MCF 10A (cell line): ENCODE results near the gene SLC35F4. TPM values are rescaled to one million over a fixed set of nuclear protein-coding genes. Genes with fewer than 3 reads are reported as not detected.

Experiments used
- BruUV-seq: library from RNA; stranded (reverse); fragments of 400-500 nt; replicated peaks from 2 replicates; lab custom pipeline; 2021; lab: Mats Ljungman, UMichigan
- CTCF ChIA-PET: fragments of 300-600 bp; sonication (Branson Sonifier 250); formaldehyde crosslinking; extraction: SDS; loops from one replicate; lab custom pipeline; 2021; ENCODE audit warnings: antibody characterized with exemption, inconsistent platforms; lab: Yijun Ruan, JAX
- POLR2A ChIA-PET: fragments of 300-600, 350-650 bp; sonication (Branson Sonifier 250); formaldehyde crosslinking; extraction: SDS; loops from one replicate; lab custom pipeline; 2020; ENCODE audit warnings: antibody characterized with exemption, inconsistent platforms; lab: Yijun Ruan, JAX
- DNase-seq: peaks from one replicate; pipeline ENCODE4 v3.0.0-alpha.2; 2018; ENCODE audit not compliant: unreplicated experiment
- H3K27ac Mint-ChIP-seq: one replicate; pipeline ENCODE4 v1.8.0; 2022; ENCODE audit warnings: mild to moderate bottlenecking, low read depth, mixed read lengths; ENCODE audit not compliant: unreplicated experiment
- H3K27me3 Mint-ChIP-seq: one replicate; pipeline ENCODE4 v1.8.0; 2022; ENCODE audit warnings: mixed read lengths; ENCODE audit not compliant: insufficient read depth, unreplicated experiment
- H3K36me3 Mint-ChIP-seq: one replicate; pipeline ENCODE4 v1.8.0; 2022; ENCODE audit warnings: mild to moderate bottlenecking, moderate library complexity, mixed read lengths; ENCODE audit not compliant: insufficient read depth, unreplicated experiment
- H3K4me1 Mint-ChIP-seq: one replicate; pipeline ENCODE4 v1.8.0; 2022; ENCODE audit warnings: mixed read lengths; ENCODE audit not compliant: insufficient read depth, unreplicated experiment
- H3K4me3 Mint-ChIP-seq: one replicate; pipeline ENCODE4 v1.8.0; 2022; ENCODE audit warnings: mild to moderate bottlenecking, moderate library complexity, mixed read lengths; ENCODE audit not compliant: unreplicated experiment
- H3K9me3 Mint-ChIP-seq: one replicate; pipeline ENCODE4 v1.8.0; 2022; ENCODE audit warnings: mixed read lengths; ENCODE audit not compliant: unreplicated experiment
- intact Hi-C: fragments of 100-400 bp; cut with micrococcal nuclease; formaldehyde crosslinking; loops from 2 replicates; pipeline ENCODE4 v1.14.1; 2022
- total RNA-seq: library from RNA; stranded (reverse); gene quantifications from 2 replicates; pipeline ENCODE4 v1.2.3, GENCODE V29; 2022
- TF ChIP-seq, protein P1 (sequence below): fragments of 200-600 bp; IDR thresholded peaks from one replicate; pipeline ENCODE4 v1.8.0; 2022; ENCODE audit warnings: antibody characterized with exemption, mild to moderate bottlenecking; ENCODE audit not compliant: unreplicated experiment

SLC35F4 gene
- total RNA-seq, 1 experiment from 2014 or later: not detected

DNA sequence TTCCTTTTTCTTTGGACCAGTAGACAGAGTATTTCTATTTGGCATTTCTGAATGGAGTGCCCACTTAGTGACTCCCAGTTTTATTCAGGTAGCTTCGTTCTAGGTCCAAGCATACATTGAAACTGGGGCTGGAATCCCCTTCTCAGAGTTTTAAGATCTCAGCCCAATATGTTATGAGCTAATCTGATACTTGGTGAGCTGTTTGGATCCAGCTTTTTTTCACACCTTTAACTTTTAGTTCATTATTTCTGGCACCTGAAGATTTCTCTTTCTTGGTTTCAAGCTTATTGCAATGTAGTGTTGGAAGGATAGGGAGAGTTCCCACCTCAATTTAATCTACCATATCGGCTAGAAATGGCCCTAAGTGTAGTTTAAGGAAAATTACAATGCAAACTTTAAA is 318.8 kb downstream of the SLC35F4 start:
- Mint-ChIP-seq H3K4me3 (no peak overlapping the region), H3K4me1 (no peaks in the 10 kb centered on the region), H3K9me3 (peaks cover 19% of the 10 kb centered on the region), H3K27me3 (no peaks in the 10 kb centered on the region), H3K27ac (no peak overlapping the region), H3K36me3 (no peaks in the 10 kb centered on the region)
- POLR2A ChIA-PET: no interaction called here
- TF ChIP-seq, protein P1, sequence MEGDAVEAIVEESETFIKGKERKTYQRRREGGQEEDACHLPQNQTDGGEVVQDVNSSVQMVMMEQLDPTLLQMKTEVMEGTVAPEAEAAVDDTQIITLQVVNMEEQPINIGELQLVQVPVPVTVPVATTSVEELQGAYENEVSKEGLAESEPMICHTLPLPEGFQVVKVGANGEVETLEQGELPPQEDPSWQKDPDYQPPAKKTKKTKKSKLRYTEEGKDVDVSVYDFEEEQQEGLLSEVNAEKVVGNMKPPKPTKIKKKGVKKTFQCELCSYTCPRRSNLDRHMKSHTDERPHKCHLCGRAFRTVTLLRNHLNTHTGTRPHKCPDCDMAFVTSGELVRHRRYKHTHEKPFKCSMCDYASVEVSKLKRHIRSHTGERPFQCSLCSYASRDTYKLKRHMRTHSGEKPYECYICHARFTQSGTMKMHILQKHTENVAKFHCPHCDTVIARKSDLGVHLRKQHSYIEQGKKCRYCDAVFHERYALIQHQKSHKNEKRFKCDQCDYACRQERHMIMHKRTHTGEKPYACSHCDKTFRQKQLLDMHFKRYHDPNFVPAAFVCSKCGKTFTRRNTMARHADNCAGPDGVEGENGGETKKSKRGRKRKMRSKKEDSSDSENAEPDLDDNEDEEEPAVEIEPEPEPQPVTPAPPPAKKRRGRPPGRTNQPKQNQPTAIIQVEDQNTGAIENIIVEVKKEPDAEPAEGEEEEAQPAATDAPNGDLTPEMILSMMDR: no peak
- CTCF ChIA-PET: interaction anchor here (0.8 to 0.9 kb wide), 2 partner anchors 145 to 168 kb away, joined by 3 to 4 read pairs; no protein-coding TSS in a partner anchor
- no peak for DNase-seq
- BruUV-seq: no TSS peak
- intact Hi-C loops: no loop called here

DNA sequence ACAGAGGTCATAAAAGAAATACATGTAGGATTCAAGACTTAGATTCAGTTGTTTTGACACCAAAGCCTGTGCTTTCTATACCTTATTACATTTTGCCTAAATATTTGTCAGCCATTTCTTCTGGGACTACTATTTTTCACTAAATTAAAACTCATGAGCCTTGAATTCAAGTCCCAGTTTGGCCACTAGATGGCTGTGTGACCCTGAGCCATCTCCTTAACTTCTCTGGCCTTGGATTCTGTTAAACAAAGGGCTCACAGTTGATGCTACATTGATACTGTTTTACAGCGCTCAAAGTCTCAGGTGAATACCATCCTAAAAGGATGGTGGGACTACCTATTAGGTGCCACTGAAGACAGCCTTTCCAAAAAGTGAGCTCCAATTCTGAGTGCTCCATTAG is 332.7 kb downstream of the SLC35F4 start:
- BruUV-seq: no TSS peak
- H3K27ac Mint-ChIP-seq: no peak overlapping the region
- H3K27me3 Mint-ChIP-seq: no peaks in the 10 kb centered on the region
- H3K36me3 Mint-ChIP-seq: no peaks in the 10 kb centered on the region
- no peak overlapping the region for H3K4me3 Mint-ChIP-seq
- TF ChIP-seq, protein P1: peak; percentile 35
- CTCF ChIA-PET: interaction anchor here (0.7 to 1.7 kb wide), 9 partner anchors 24 to 542 kb away, joined by 3 to 6 read pairs (median 5); no protein-coding TSS in a partner anchor
- intact Hi-C loops: loop anchor here (2.0 to 5.0 kb wide), 2 partner anchors 339 to 540 kb away; no protein-coding TSS in a partner anchor
- H3K9me3 Mint-ChIP-seq: no peaks in the 10 kb centered on the region
- peak; percentile 47 for DNase-seq
- POLR2A ChIA-PET: no interaction called here
- H3K4me1 Mint-ChIP-seq: no peaks in the 10 kb centered on the region

DNA sequence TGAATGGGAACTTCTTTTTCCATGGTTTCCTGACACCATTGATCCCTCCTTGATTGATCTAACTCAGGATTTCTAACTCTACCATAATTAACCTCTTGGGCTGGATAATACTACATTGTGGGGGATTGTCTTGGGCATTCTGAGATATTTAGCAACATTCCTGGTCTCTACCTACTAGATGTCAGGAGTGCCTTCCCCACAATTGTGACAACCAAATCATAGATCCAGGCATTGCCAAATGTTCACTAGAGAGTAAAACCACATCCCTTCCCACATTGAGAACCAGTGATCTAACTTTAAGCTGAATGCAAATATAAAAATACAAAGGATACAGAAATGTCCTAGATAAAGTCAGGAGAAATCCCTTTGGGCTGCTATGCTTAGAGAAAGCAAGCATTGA is 335.3 kb downstream of the SLC35F4 start:
- H3K27ac Mint-ChIP-seq: no peak overlapping the region
- H3K36me3 Mint-ChIP-seq: no peaks in the 10 kb centered on the region
- H3K9me3 Mint-ChIP-seq: no peaks in the 10 kb centered on the region
- ChIA-PET CTCF (interaction anchor here (1.1 kb wide), 1 partner anchor 43 kb away, joined by 3 read pairs; no protein-coding TSS in a partner anchor), POLR2A (no interaction called here)
- no TSS peak for BruUV-seq
- H3K4me1 Mint-ChIP-seq: no peaks in the 10 kb centered on the region
- no peak overlapping the region for H3K4me3 Mint-ChIP-seq
- TF ChIP-seq, protein P1: no peak
- H3K27me3 Mint-ChIP-seq: no peaks in the 10 kb centered on the region
- no peak for DNase-seq
- intact Hi-C loops: loop anchor here (5.0 kb wide), 1 partner anchor 342 kb away; no protein-coding TSS in a partner anchor

DNA sequence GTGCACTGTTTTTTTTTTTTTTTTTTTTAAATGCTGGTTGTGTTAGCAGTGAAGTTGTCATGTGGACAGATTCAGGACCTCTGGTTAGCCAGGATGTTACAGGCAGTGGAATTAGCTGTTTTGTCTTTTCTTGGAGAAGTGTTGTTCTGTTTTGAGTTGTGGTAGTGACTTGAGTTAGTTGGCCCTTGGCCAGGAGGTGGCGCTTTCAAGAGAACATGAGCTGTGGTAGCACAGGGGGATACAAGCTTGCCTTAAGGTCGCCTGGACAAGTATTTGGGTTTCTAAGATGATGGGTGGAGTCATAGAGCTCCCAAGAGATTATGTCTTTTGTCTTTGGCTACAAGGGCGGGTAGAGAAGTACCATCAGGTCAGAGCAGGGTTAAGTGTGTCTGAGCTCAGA is 338.9 kb downstream of the SLC35F4 start:
- no peaks in the 10 kb centered on the region for H3K36me3 Mint-ChIP-seq
- peak; percentile 9 for DNase-seq
- H3K27ac Mint-ChIP-seq: no peak overlapping the region
- intact Hi-C loops: no loop called here
- H3K4me1 Mint-ChIP-seq: no peaks in the 10 kb centered on the region
- TF ChIP-seq, protein P1: no peak
- ChIA-PET CTCF (interaction anchor here (1.0 kb wide), 1 partner anchor 545 kb away, joined by 4 read pairs; no protein-coding TSS in a partner anchor), POLR2A (interaction anchor here (0.6 to 0.7 kb wide), 3 partner anchors 319 to 904 kb away, joined by 3 read pairs; no protein-coding TSS in a partner anchor)
- H3K9me3 Mint-ChIP-seq: peaks cover 18% of the 10 kb centered on the region
- BruUV-seq: no TSS peak
- peaks cover 13% of the 10 kb centered on the region for H3K27me3 Mint-ChIP-seq
- no peak overlapping the region for H3K4me3 Mint-ChIP-seq
